Right cardiac atrium (tissue), 5 donors: ENCODE data around the gene UNC5B. TPM values are rescaled to one million over a fixed set of nuclear protein-coding genes. Genes with fewer than 3 reads are reported as not detected.

Source experiments
- ATAC-seq, 2 donors: fragments of 200-7000 bp; cut with Tn5 transposase; one replicate each; pipeline versions ENCODE4 v1.8.0 to v1.9.1; 2020; ENCODE audit warnings: moderate library complexity in 2 of 2, mild to moderate bottlenecking in 1 of 2
- DNase-seq, 3 donors: peaks; one replicate each; pipeline ENCODE4 v3.0.0-alpha.2; 2020
- H3K27ac ChIP-seq: one replicate; pipeline ENCODE4 v1.5.1; 2013; ENCODE audit warnings: mild to moderate bottlenecking, low read length, control low read depth, moderate library complexity
- H3K27me3 ChIP-seq: one replicate; pipeline ENCODE4 v1.6.1; 2013; ENCODE audit not compliant: control insufficient read depth, insufficient read depth
- H3K4me1 ChIP-seq: one replicate; pipeline ENCODE4 v1.6.1; 2013; ENCODE audit warnings: low read length; ENCODE audit not compliant: control insufficient read depth, insufficient read depth
- H3K4me3 ChIP-seq: one replicate; pipeline ENCODE4 v1.5.1; 2013; ENCODE audit warnings: low read length, control low read depth
- H3K9me3 ChIP-seq: one replicate; pipeline ENCODE4 v1.6.1; 2013; ENCODE audit warnings: low read length; ENCODE audit not compliant: control insufficient read depth
- WGBS: extraction: QIAGEN DNeasy Blood & Tissue Kit; methylation state at CpG from one replicate; pipeline ENCODE4 v1.1.7; 2013; 5-methylcytosine and 5-hydroxymethylcytosine counted together
- intact Hi-C, 4 donors: fragments of 100-400 bp; cut with DNase I; formaldehyde crosslinking; loops; one replicate each; pipeline versions ENCODE4 v1.11.0 to v1.14.0; 2022 to 2023
- polyA plus RNA-seq: library from polyadenylated mRNA; stranded (reverse); fragments of 200-250 nt; gene quantifications from one replicate; pipeline ENCODE4 v1.2.3, GENCODE V29; 2013
- total RNA-seq, 4 donors: library from RNA; stranded (reverse); fragmentation: NEBNext Ultra II Directional; extraction: Animal tissue kit (Norgen Biotek cat#: 25700); gene quantifications; one replicate each; pipeline ENCODE4 v1.2.1, GENCODE V29; 2021
- donor health status: healthy with polysubstance abuse.
- donor health status: DM: no; HTN: yes; CAD: no.
- donor health status: DM: no; HTN: no; CAD: no.
- donor health status: DM: no; HTN: yes; CAD: no; lungs with severe emphysema.
- donor health status: DM: yes; HTN: yes; CAD: no.

The UNC5B gene
- total and polyA plus RNA-seq, 5 donors: 12.4 to 26.6 (median 22.4) TPM

DNA sequence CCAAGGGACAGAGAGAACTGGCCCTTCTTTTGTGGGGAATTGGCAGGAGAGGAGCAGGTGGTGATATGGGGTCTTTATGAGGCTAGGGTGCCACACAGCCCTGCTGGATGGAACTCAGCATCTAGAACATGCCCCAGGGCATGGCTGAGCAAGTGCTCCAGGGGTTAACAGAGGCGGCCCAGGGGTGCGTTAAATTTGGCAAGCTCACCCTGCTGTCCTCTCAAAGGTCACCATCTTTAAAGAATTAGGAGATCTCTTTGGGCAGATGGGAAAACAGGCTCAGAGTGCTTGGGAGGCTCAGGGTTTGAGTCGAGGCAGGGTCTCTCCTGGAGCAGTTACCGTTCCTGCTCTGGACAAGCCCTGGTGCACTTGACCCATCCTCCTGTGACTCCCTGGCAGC lies 21.4 kb upstream of the UNC5B start:
- ATAC-seq: no peak
- no peak for DNase-seq
- Histone ChIP-seq H3K4me3 (no peak overlapping the region), H3K27me3 (no peaks in the 10 kb centered on the region), H3K27ac (no peak overlapping the region), H3K4me1 (peaks cover 5% of the 10 kb centered on the region), H3K9me3 (no peaks in the 10 kb centered on the region)
- intact Hi-C loops: no loop called here
- 51% methylated on average over 4 of the region's 4 CpGs for WGBS

DNA sequence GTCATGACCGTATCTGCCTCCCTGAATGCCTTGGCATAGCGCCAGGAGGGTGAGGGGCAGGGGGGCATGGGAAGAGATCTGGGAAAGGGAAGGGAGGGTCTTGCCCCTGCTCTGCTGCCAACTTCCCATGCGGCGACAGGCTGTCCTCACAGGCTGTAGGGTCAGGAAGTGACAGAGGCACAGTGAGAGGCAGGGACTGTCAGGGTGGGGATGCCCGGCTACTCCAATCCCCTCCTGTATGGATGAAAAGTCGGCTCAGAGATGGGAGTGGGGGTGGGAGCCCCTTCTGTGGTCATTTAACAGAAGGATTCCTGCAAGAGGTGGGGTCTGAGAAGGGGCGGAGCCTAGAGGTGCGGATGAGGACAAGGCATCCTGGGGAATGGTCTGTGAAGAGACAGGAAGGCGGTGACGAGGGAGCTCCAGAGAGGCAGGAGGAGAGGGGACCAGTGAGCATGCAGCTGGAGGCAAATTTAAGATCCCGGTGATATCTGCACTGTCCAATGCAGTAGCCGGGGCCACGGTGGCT lies 20.8 kb upstream of the UNC5B start:
- Histone ChIP-seq H3K27me3 (no peaks in the 10 kb centered on the region), H3K27ac (no peak overlapping the region), H3K9me3 (no peaks in the 10 kb centered on the region), H3K4me3 (no peak overlapping the region), H3K4me1 (peaks cover 5% of the 10 kb centered on the region)
- ATAC-seq (no peak), DNase-seq (peak in 1 of 3 donors; percentile 45)
- 31% methylated on average over 13 of the region's 13 CpGs for WGBS
- intact Hi-C loops: no loop called here

DNA sequence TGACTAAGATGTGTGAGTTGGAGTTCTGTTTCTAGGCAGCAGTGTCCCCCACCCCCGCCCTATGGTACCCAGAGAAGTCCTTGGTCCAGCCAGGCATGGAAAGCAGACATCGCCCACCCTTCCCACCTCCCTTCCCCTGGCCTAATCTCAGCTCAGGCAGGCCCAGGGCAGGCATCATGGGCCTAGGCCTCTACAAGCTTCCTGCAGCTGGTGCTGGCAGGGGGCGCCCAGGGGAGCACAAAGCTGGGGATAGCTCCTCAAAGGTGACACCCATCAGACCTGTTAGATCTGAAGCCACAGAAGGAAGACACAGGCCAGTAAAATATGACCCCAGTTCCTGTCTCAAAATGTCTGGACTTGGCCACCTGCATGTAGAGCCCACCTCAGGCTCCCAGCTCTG lies 18.9 kb upstream of the UNC5B start:
- WGBS: 98% methylated on average over 3 of the region's 3 CpGs
- H3K4me3 ChIP-seq: no peak overlapping the region
- H3K27me3 ChIP-seq: no peaks in the 10 kb centered on the region
- no peaks in the 10 kb centered on the region for H3K9me3 ChIP-seq
- intact Hi-C loops: no loop called here
- H3K27ac ChIP-seq: no peak overlapping the region
- DNase-seq (no peak), ATAC-seq (no peak)
- H3K4me1 ChIP-seq: peaks cover 3% of the 10 kb centered on the region

DNA sequence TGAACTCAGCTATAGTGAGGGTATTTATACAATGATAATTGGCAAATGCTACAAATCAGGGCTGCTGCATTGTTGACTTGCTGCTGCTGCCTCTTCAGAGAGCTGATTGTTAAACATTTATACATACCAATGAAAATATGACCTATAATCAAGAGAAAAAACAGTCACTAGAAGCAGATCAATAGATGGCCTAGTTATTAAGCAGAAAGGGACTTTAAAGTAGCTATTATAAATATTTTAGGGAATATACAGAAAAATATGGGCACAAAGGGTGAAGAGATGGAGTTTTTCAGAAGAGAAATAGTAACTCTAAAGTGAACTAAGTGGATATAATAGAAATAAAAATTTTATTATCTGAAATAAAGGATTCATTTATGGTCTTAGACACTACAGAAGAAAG lies 14.4 kb upstream of the UNC5B start:
- H3K27ac ChIP-seq: no peak overlapping the region
- H3K27me3 ChIP-seq: no peaks in the 10 kb centered on the region
- H3K4me1 ChIP-seq: no peaks in the 10 kb centered on the region
- DNase-seq (no peak), ATAC-seq (no peak)
- no peak overlapping the region for H3K4me3 ChIP-seq
- intact Hi-C loops: no loop called here
- no peaks in the 10 kb centered on the region for H3K9me3 ChIP-seq

DNA sequence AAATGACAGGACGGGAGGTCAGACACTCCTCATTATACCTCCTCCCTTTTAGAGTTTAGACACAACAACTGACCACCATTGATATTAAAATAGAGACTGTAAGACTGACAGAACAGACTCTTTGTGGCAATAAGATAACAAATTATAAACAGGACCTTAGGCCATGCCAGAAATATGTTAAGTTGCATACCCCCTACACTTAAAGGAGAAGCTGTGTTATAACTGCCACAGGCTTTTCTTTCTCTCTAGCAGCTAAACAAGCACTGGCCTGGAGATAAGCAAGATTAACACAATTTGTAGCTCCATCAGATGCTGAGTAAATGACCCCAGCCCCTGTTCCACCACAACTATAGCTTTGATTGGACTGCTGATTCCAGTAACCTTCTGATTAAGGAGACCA lies 10.5 kb upstream of the UNC5B start:
- intact Hi-C loops: loop anchor here in 1 of 4 donors (10.0 kb wide), 1 partner anchor 267 kb away; no protein-coding TSS in a partner anchor
- Histone ChIP-seq H3K27me3 (no peaks in the 10 kb centered on the region), H3K4me3 (no peak overlapping the region), H3K4me1 (no peaks in the 10 kb centered on the region), H3K9me3 (no peaks in the 10 kb centered on the region), H3K27ac (no peak overlapping the region)
- ATAC-seq: no peak
- WGBS: 76% methylated on average over 1 of the region's 1 CpG
- no peak for DNase-seq

DNA sequence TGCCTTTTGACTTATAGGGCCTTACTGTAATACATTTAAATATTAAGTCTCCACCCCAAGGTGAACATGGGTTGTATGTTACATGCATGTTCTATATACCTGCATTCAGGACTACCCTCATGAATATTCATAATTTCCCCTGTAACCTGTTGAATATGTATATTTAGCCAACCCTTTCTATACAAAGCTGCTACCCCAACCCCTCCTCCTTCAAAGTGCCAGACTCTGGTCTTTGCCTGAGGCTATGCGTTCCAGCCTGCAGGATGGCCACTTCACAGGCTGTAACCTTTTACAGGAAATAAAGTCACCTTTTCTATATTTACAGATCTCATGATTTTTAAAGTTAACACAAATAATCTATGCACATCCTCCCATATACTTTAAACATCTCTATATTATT lies 10.1 kb upstream of the UNC5B start:
- intact Hi-C loops: loop anchor here in 1 of 4 donors (10.0 kb wide), 1 partner anchor 268 kb away; no protein-coding TSS in a partner anchor
- no peaks in the 10 kb centered on the region for H3K9me3 ChIP-seq
- 72% methylated on average over 1 of the region's 1 CpG for WGBS
- H3K4me1 ChIP-seq: no peaks in the 10 kb centered on the region
- DNase-seq (no peak), ATAC-seq (no peak)
- no peaks in the 10 kb centered on the region for H3K27me3 ChIP-seq
- H3K27ac ChIP-seq: no peak overlapping the region
- H3K4me3 ChIP-seq: no peak overlapping the region

DNA sequence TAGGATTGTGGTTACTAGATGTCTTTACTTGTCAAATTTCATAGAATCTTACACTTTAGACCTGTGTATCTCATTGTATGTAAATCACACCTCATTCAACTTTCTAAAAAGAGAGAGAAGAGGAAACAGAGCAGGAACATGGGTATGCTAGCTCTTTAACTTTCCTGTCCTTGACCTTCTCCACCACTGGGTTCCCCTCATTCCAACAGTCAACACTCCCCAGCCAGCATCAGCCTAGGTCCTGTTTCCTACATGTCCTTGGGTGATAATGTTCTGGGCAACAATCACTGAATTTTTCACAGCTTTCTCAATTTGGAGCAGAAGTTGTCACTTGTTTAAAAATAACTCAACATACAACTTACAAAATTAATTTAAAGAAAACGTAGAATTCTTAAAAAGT lies 9.2 kb upstream of the UNC5B start:
- intact Hi-C loops: loop anchor here in 1 of 4 donors (10.0 kb wide), 1 partner anchor 268 kb away; no protein-coding TSS in a partner anchor
- Histone ChIP-seq H3K9me3 (no peaks in the 10 kb centered on the region), H3K4me3 (no peak overlapping the region), H3K27me3 (no peaks in the 10 kb centered on the region), H3K4me1 (no peaks in the 10 kb centered on the region), H3K27ac (no peak overlapping the region)
- no peak for DNase-seq
- 49% methylated on average over 1 of the region's 1 CpG for WGBS
- no peak for ATAC-seq

DNA sequence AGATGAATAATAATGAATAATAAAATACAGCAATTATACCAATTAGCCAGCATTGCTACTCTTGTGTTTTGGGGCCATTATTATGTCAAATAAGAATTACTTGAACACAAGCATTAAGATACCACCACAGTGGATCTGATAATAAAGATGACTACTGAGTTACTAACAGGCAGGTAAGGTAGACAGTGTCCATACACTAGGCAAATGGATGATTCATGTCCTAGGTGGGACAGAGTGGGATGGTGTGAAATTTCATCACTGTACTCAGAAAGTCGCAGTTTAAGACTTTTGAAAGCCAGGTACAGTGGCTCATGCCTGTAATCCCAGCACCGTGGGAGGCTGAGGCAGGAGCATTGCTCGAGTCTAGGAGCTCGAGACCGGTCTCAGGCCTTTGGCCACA lies 8.7 kb upstream of the UNC5B start:
- H3K4me3 ChIP-seq: no peak overlapping the region
- H3K27me3 ChIP-seq: no peaks in the 10 kb centered on the region
- no peak for DNase-seq
- no peak for ATAC-seq
- 90% methylated on average over 5 of the region's 5 CpGs for whole genome bisulfite sequencing
- intact Hi-C loops: loop anchor here in 1 of 4 donors (10.0 kb wide), 1 partner anchor 269 kb away; no protein-coding TSS in a partner anchor
- H3K9me3 ChIP-seq: no peaks in the 10 kb centered on the region
- H3K27ac ChIP-seq: no peak overlapping the region
- no peaks in the 10 kb centered on the region for H3K4me1 ChIP-seq

DNA sequence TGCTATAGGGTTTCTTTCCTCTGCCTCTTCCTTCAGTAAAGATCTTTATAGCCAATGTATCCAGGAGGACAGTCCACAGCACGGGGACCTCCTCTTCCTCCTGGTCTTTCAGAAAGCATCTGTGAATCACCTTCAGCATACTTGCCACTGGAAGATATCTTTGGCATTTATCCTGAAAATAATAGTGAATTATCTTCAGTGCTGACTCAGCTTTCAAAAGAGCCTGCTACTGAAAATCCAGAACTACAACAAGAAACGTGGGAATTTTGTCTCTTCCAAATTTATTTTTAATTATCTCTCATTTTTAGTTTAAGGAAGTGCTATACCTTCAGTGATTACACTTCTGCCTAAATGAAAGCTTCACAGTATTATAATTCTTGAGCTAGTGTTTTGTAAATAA lies 7.6 kb upstream of the UNC5B start:
- Histone ChIP-seq H3K27ac (no peak overlapping the region), H3K9me3 (no peaks in the 10 kb centered on the region), H3K4me3 (no peak overlapping the region), H3K4me1 (no peaks in the 10 kb centered on the region), H3K27me3 (no peaks in the 10 kb centered on the region)
- WGBS: 18% methylated on average over 2 of the region's 2 CpGs
- DNase-seq (no peak), ATAC-seq (no peak)
- intact Hi-C loops: loop anchor here (5.0 to 10.0 kb wide), 5 partner anchors 83 to 297 kb away; no protein-coding TSS in a partner anchor

DNA sequence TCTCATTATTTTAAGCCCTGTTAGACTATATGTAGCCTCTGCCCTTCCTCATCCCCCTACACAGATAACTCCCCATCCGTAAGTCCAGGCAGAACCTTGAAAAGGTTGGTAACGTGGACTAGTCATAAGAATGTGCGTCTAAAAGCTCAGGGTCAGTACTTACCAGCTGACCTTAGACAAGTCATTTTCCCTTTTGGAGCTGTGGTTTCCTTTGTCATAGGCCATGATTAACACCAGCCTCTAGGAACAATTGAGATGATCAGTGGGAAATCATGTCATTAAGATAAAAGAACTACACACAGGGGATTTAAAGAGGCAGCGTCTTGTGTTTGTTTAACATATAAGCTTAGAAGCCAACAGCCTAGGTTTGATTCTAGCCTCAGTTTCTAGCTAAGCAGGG lies 6.9 kb upstream of the UNC5B start:
- Histone ChIP-seq H3K4me3 (no peak overlapping the region), H3K27ac (no peak overlapping the region), H3K9me3 (no peaks in the 10 kb centered on the region), H3K27me3 (no peaks in the 10 kb centered on the region), H3K4me1 (no peaks in the 10 kb centered on the region)
- DNase-seq (no peak), ATAC-seq (no peak)
- intact Hi-C loops: loop anchor here (5.0 to 10.0 kb wide), 5 partner anchors 82 to 298 kb away; no protein-coding TSS in a partner anchor
- WGBS: 73% methylated on average over 4 of the region's 4 CpGs

DNA sequence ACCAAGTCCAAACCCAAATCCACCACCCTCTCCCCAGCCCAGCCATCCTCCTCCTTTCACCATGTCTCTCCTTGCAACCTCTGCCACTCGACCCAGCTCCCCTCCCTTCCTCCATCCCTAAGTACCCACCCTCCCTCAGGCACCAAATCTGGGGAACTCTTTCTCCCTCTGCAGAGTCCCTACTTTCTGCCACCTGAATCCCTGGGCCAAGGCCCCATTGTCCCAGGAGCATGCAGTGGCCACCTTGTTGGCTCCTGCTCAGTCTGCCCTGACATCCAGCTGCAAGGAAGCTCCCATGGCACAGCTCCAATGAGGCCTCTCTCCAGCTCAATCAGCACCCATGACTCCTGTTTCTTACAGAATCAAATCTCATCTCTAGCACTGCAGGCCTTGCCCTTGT lies 5.5 kb upstream of the UNC5B start:
- 87% methylated on average over 1 of the region's 1 CpG for WGBS
- intact Hi-C loops: loop anchor here (5.0 to 10.0 kb wide), 5 partner anchors 80 to 300 kb away; no protein-coding TSS in a partner anchor
- H3K4me1 ChIP-seq: peaks cover 2% of the 10 kb centered on the region
- ATAC-seq (no peak), DNase-seq (peak in 1 of 3 donors; percentile 41)
- H3K27me3 ChIP-seq: no peaks in the 10 kb centered on the region
- no peak overlapping the region for H3K27ac ChIP-seq
- H3K9me3 ChIP-seq: no peaks in the 10 kb centered on the region
- no peak overlapping the region for H3K4me3 ChIP-seq

DNA sequence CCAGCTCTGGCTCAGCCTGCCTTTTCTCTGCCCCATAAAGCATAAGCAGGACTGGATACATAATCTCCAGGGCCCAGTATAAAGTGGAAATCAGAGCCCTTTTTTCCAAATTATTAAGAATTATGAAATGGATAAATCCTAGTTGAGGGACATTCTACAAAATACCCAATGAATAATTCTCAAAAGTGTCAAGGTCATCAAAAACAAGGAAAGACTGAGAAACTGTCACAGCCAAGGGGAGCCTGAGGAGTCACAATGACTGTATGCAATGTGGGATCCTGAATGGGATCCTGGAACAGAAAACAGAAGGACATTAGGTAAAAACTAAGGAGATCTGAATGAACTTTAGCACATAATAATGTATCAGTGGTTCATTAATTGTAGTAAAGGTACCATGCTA lies 4.8 kb upstream of the UNC5B start:
- no peaks in the 10 kb centered on the region for H3K27me3 ChIP-seq
- H3K4me3 ChIP-seq: no peak overlapping the region
- intact Hi-C loops: loop anchor here (5.0 to 10.0 kb wide), 5 partner anchors 80 to 300 kb away; no protein-coding TSS in a partner anchor
- ATAC-seq (no peak), DNase-seq (no peak)
- peaks cover 5% of the 10 kb centered on the region for H3K4me1 ChIP-seq
- H3K27ac ChIP-seq: no peak overlapping the region
- H3K9me3 ChIP-seq: no peaks in the 10 kb centered on the region
